ENCODE measurements around the gene C2orf15. TPM values are rescaled to one million over a fixed set of nuclear protein-coding genes. Genes with fewer than 3 reads are reported as not detected.
A peak's percentile ranks its signal among the peaks of the same experiment; 100 is the strongest.

The C2orf15 gene
- polyA plus RNA-seq, 1 experiment, result 0.14 TPM

- no peak for DNase-seq (ENCODE audit: low read depth, low spot score)
- TF ChIP-seq CTCF (IDR thresholded peaks at IDR 0.05; ENCODE audit: low read depth, low read length), result no peak
- H3K4me3 ChIP-seq (ENCODE audit: low read depth, low read length), result peak overlapping the region; percentile 85
- peaks cover 5% of the 10 kb centered on the region for H3K27me3 ChIP-seq (ENCODE audit: control insufficient read depth, insufficient read depth, low read length)
- ChIA-PET CTCF (interaction anchor here (1.5 kb wide), 1 partner anchor 491 kb away, joined by 9 read pairs; no protein-coding TSS in a partner anchor), POLR2A (interaction anchor here (0.6 to 1.2 kb wide), 2 partner anchors 38 to 197 kb away, joined by 3 to 5 read pairs; no protein-coding TSS in a partner anchor)
- H3K27ac ChIP-seq (ENCODE audit: low read depth, low read length), result no peak overlapping the region
- no peaks in the 10 kb centered on the region; the same call in 1 of the 2 replicates for H3K9me3 ChIP-seq (ENCODE audit: control insufficient read depth, insufficient read depth, low read length)
Measured at GRCh38 chr2:99140056-99140859, 1.2 kb upstream of the C2orf15 start.

DNA sequence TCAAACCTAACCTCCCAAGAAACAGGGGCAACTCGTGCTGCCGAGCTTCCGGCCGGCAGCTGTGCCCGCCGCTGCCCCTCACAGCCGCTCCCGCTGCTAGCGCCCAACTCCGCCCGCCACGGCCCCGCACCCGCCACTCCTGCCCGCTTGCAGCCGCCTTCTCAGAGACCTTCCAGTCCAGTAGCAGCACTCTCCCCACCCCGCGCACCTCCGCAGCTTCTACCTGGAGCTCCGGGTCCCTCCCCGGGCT, 722 bp upstream of the C2orf15 start:
- CTCF ChIA-PET, result interaction anchor here (1.5 kb wide), 1 partner anchor 491 kb away, joined by 9 read pairs; no protein-coding TSS in a partner anchor
- POLR2A ChIA-PET, result interaction anchor here (0.6 to 1.2 kb wide), 2 partner anchors 38 to 197 kb away, joined by 3 to 5 read pairs; no protein-coding TSS in a partner anchor
- TF ChIP-seq CTCF (IDR thresholded peaks at IDR 0.05; ENCODE audit: low read depth, low read length), result no peak
- peaks cover 5% of the 10 kb centered on the region for H3K27me3 ChIP-seq (ENCODE audit: control insufficient read depth, insufficient read depth, low read length)
- H3K27ac ChIP-seq (ENCODE audit: low read depth, low read length), result no peak overlapping the region
- H3K9me3 ChIP-seq (ENCODE audit: control insufficient read depth, insufficient read depth, low read length), result no peaks in the 10 kb centered on the region; the same call in 1 of the 2 replicates
- H3K4me3 ChIP-seq (ENCODE audit: low read depth, low read length), result peak overlapping the region; percentile 85
- DNase-seq (ENCODE audit: low read depth, low spot score), result no peak

- DNase-seq (ENCODE audit: low read depth, low spot score), result no peak
- H3K27ac ChIP-seq (ENCODE audit: low read depth, low read length), result no peak overlapping the region
- no peak for TF ChIP-seq CTCF (IDR thresholded peaks at IDR 0.05; ENCODE audit: low read depth, low read length)
- ChIA-PET CTCF (no interaction called here), POLR2A (no interaction called here)
- no peak overlapping the region for H3K4me3 ChIP-seq (ENCODE audit: low read depth, low read length)
- H3K27me3 ChIP-seq (ENCODE audit: control insufficient read depth, insufficient read depth, low read length), result no peaks in the 10 kb centered on the region
- H3K9me3 ChIP-seq (ENCODE audit: control insufficient read depth, insufficient read depth, low read length), result no peaks in the 10 kb centered on the region
Measured at GRCh38 chr2:99150706-99151105, 9.2 kb downstream of the C2orf15 start.

DNA sequence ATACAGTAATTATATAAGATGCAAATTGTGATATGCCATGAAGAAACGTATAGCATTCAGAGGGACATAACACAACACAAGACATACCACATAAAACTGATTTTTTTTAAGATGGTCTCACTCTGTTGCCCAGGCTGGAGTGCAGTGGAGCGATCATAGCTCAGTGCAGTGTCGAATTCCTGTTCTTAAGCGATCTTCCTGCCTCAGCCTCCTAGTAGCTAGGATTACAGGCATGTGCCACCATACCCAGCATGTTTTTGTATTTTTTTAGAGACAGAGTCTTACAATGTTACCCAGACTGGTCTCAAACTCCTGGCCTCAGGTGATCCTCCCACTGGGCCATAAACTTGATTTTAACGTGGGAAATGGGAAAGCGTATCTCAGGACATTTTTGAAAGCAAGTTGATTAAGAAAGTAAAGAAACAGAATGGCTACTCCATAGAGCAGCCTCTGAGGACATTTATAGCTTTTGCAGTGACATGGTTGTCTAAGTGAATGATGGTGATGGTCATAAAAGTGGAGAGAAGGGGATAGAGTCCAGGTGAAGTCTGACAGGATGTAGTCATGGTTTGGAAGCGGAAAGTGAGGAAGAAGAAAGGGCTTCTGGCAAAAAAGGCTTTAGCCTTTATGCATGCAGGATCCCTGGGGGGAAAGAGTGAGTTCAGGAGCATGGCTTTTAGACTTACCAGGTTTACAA, 10.8 kb downstream of the C2orf15 start:
- Histone ChIP-seq H3K9me3 (ENCODE audit: control insufficient read depth, insufficient read depth, low read length) (no peaks in the 10 kb centered on the region), H3K27me3 (ENCODE audit: control insufficient read depth, insufficient read depth, low read length) (no peaks in the 10 kb centered on the region), H3K4me3 (ENCODE audit: low read depth, low read length) (no peak overlapping the region), H3K27ac (ENCODE audit: low read depth, low read length) (no peak overlapping the region)
- ChIA-PET CTCF (no interaction called here), POLR2A (no interaction called here)
- no peak for TF ChIP-seq CTCF (IDR thresholded peaks at IDR 0.05; ENCODE audit: low read depth, low read length)
- DNase-seq (ENCODE audit: low read depth, low spot score), result no peak

All from AG04450 (cell line).